Prostate gland (tissue), 2 donors: ENCODE data around the gene DKKL1. TPM values are rescaled to one million over a fixed set of nuclear protein-coding genes. Genes with fewer than 3 reads are reported as not detected.

Source experiments
- DNase-seq: peaks from one replicate; pipeline ENCODE4 v3.0.0-alpha.2; 2019; ENCODE audit warnings: low spot score
- H3K27ac ChIP-seq, 2 donors: fragments of 200-600 bp; sonication (generic); 2 replicates each; pipeline ENCODE4 v1.5.1; 2017 to 2019
- H3K27me3 ChIP-seq: fragments of 200-600 bp; sonication (generic); replicated peaks from 2 replicates; pipeline ENCODE4 v1.5.1; 2019; ENCODE audit not compliant: insufficient read depth
- H3K36me3 ChIP-seq, 2 donors: fragments of 200-600 bp; sonication (generic); 1 replicate in 1 of 2; 2 replicates in 1 of 2; pipeline versions ENCODE4 v1.5.1 to v1.8.1; 2017 to 2019
- H3K4me1 ChIP-seq: fragments of 200-600 bp; sonication (generic); replicated peaks from 2 replicates; pipeline ENCODE4 v1.5.1; 2019
- H3K4me3 ChIP-seq, 2 donors: fragments of 200-600 bp; sonication (generic); 2 replicates each; pipeline ENCODE4 v1.5.1; 2017 to 2019
- H3K9me3 ChIP-seq: fragments of 200-600 bp; sonication (generic); 2 replicates; pipeline ENCODE4 v1.5.1; 2017
- POLR2A ChIP-seq: fragments of 450-650 bp; IDR thresholded peaks from one replicate; pipeline ENCODE4 v1.6.1; 2016; ENCODE audit warnings: antibody characterized with exemption, mild to moderate bottlenecking
- POLR2AphosphoS5 ChIP-seq: sonication (generic); formaldehyde crosslinking; IDR thresholded peaks from one replicate; pipeline ENCODE4 v1.6.1; 2017; ENCODE audit warnings: antibody characterized with exemption
- whole genome bisulfite sequencing: methylation state at CpG from one replicate; pipeline ENCODE4 v1.1.5; 2018; 5-methylcytosine and 5-hydroxymethylcytosine counted together
- intact Hi-C: fragments of 100-400 bp; cut with DNase I; formaldehyde crosslinking; loops from one replicate; pipeline ENCODE4 v1.14.2; 2022
- total RNA-seq, 2 donors: library from RNA; depleted of rRNA; stranded (reverse); fragments of >200 nt; gene quantifications; one replicate each; pipeline ENCODE4 v1.1.0, GENCODE V29; 2016
- TF ChIP-seq, protein P1 (sequence below), 4 experiments: fragments of 200-600 bp in 2 of 4; fragments of 450-650 bp in 2 of 4; sonication (generic) in 2 of 4; IDR thresholded peaks; 1 replicate in 3 of 4; 2 replicates in 1 of 4; pipeline ENCODE4 v1.5.1; 2016 to 2019; ENCODE audit warnings: antibody characterized with exemption in 4 of 4, mild to moderate bottlenecking in 2 of 4, moderate library complexity in 2 of 4

Gene DKKL1
- total RNA-seq, 2 donors from 2014 or later, result 1.0 to 17.8 TPM

DNA sequence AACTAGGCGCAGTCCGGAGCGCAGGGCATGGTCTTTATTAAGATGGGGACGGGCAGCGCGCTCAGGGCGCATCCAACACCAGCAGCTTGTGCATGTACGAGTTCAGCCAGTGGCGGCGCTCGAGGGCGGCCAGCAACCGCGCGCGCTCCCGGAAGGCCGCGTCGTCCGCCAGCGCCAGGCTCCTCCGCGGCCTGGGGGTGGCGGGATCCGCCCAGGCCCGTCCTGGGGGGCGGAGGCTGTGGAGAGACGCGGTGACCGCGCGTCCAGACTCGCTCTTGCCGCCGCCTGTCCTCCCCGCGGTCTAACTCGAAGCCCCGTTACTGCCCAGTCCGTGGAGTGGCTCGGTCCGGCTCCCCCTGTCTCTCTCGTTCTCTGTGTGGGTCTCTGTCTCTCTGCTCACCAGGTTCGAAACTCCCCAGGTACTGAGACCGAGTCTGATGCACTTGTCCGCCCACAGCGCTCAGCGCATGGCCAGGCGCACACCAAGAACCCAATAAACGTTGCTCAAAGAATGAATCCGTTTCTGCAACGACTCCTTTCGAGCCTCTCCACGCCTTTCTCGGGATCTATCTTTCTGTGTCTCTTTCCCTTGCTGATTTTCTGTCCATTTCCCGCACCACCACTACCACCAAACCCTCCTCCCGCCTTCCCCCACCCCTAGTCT lies 58.9 kb downstream of the DKKL1 start:
- no peak for DNase-seq
- H3K9me3 ChIP-seq, result no peaks in the 10 kb centered on the region
- no peak overlapping the region for H3K4me3 ChIP-seq
- TF ChIP-seq, protein P1, sequence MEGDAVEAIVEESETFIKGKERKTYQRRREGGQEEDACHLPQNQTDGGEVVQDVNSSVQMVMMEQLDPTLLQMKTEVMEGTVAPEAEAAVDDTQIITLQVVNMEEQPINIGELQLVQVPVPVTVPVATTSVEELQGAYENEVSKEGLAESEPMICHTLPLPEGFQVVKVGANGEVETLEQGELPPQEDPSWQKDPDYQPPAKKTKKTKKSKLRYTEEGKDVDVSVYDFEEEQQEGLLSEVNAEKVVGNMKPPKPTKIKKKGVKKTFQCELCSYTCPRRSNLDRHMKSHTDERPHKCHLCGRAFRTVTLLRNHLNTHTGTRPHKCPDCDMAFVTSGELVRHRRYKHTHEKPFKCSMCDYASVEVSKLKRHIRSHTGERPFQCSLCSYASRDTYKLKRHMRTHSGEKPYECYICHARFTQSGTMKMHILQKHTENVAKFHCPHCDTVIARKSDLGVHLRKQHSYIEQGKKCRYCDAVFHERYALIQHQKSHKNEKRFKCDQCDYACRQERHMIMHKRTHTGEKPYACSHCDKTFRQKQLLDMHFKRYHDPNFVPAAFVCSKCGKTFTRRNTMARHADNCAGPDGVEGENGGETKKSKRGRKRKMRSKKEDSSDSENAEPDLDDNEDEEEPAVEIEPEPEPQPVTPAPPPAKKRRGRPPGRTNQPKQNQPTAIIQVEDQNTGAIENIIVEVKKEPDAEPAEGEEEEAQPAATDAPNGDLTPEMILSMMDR (IDR thresholded peaks at IDR 0.05), result no peak
- TF ChIP-seq POLR2A, result no peak
- TF ChIP-seq POLR2AphosphoS5, result no peak
- no peaks in the 10 kb centered on the region for H3K36me3 ChIP-seq
- intact Hi-C loops, result no loop called here
- peaks cover 55% of the 10 kb centered on the region for H3K27me3 ChIP-seq
- WGBS, result 3% methylated on average over 29 of the region's 58 CpGs
- H3K27ac ChIP-seq, result no peak overlapping the region
- peaks cover 5% of the 10 kb centered on the region for H3K4me1 ChIP-seq

GRCh38 chr19:49423071-49423984 lies 59.7 kb downstream of the DKKL1 start, which contains the start of gene PTH2:
Gene PTH2 (minus strand): TSS chr19:49423441. CDS start chr19:49423339, 102 bp downstream.
- intact Hi-C loops, result no loop called here
- 6% methylated on average over 40 of the region's 42 CpGs for WGBS
- DNase-seq, result no peak
- no peak within 1 kb of the TSS for H3K27ac ChIP-seq
- no peaks in the 10 kb centered on the region for H3K36me3 ChIP-seq
- no peaks in the 10 kb centered on the region for H3K9me3 ChIP-seq
- no peak for TF ChIP-seq POLR2AphosphoS5
- TF ChIP-seq, protein P1 (IDR thresholded peaks at IDR 0.05), result no peak
- peaks cover 5% of the 10 kb centered on the region for H3K4me1 ChIP-seq
- H3K27me3 ChIP-seq, result peaks cover 63% of the 10 kb centered on the region
- no peak within 1 kb of the TSS for H3K4me3 ChIP-seq

GRCh38 chr19:49423985-49424303 lies 60.3 kb downstream of the DKKL1 start:
- DNase-seq, result no peak
- H3K36me3 ChIP-seq, result no peaks in the 10 kb centered on the region
- H3K27ac ChIP-seq, result no peak overlapping the region
- WGBS, result 12% methylated on average over 3 of the region's 3 CpGs
- peaks cover 68% of the 10 kb centered on the region for H3K27me3 ChIP-seq
- no peak for TF ChIP-seq POLR2A
- no peak for TF ChIP-seq POLR2AphosphoS5
- TF ChIP-seq, protein P1 (IDR thresholded peaks at IDR 0.05), result no peak
- peaks cover 5% of the 10 kb centered on the region for H3K4me1 ChIP-seq
- H3K9me3 ChIP-seq, result no peaks in the 10 kb centered on the region
- H3K4me3 ChIP-seq, result no peak overlapping the region
- intact Hi-C loops, result no loop called here

Other genes with a start within 250 kb of the DKKL1 start
- 10 to 100 TPM; 31.2 to 64.3 TPM for gene LIN7B, start 249.5 kb upstream of the DKKL1 start, total RNA-seq
- 10 to 100 TPM in 1 of 2 donors, 1 to 10 TPM in 1; 2.2 to 11.1 TPM for gene C19orf73, start 244.7 kb upstream of the DKKL1 start, total RNA-seq
- gene PPFIA3, start 244.3 kb upstream of the DKKL1 start, total RNA-seq, result 10 to 100 TPM; 12.3 to 18.2 TPM
- 1 to 10 TPM; 3.8 to 6.7 TPM for gene HRC, start 208.5 kb upstream of the DKKL1 start, total RNA-seq
- 100 to 1,000 TPM in 1 of 2 donors, 10 to 100 TPM in 1; 99.0 to 126 TPM for gene TRPM4, start 206.1 kb upstream of the DKKL1 start, total RNA-seq
- gene SLC6A16, start 38.7 kb upstream of the DKKL1 start, total RNA-seq, result 1 to 10 TPM in 1 of 2 donors, under 1 TPM in 1; 0.59 to 4.3 TPM
- 10 to 100 TPM in 1 of 2 donors, 1 to 10 TPM in 1; 9.5 to 21.4 TPM for gene CD37, start 28.5 kb upstream of the DKKL1 start, total RNA-seq
- gene TEAD2, start 1.5 kb upstream of the DKKL1 start, total RNA-seq, result 10 to 100 TPM; 17.0 to 28.0 TPM
- 10 to 100 TPM in 1 of 2 donors, not detected in 1; 13.1 TPM for gene KASH5, start 24.4 kb downstream of the DKKL1 start, total RNA-seq
- gene PTH2, start 59.6 kb downstream of the DKKL1 start, total RNA-seq, result not detected
- not detected for gene GFY, start 61.5 kb downstream of the DKKL1 start, total RNA-seq
- under 1 TPM; 0.09 to 0.40 TPM for gene SLC17A7, start 77.7 kb downstream of the DKKL1 start, total RNA-seq
- gene PIH1D1, start 87.9 kb downstream of the DKKL1 start, total RNA-seq, result 100 to 1,000 TPM in 1 of 2 donors, 10 to 100 TPM in 1; 93.0 to 123 TPM
- gene ALDH16A1, start 89.3 kb downstream of the DKKL1 start, total RNA-seq, result 10 to 100 TPM; 24.3 to 42.0 TPM
- 10 to 100 TPM in 1 of 2 donors, 1 to 10 TPM in 1; 2.9 to 10.7 TPM for gene FLT3LG, start 110.3 kb downstream of the DKKL1 start, total RNA-seq
- gene RPL13A, start 123.7 kb downstream of the DKKL1 start, total RNA-seq, result 1,000 to 10,000 TPM; 2,414 to 3,956 TPM
- gene RPS11, start 132.6 kb downstream of the DKKL1 start, total RNA-seq, result 1,000 to 10,000 TPM; 4,118 to 4,499 TPM
- 100 to 1,000 TPM; 140 to 153 TPM for gene FCGRT, start 148.8 kb downstream of the DKKL1 start, total RNA-seq
- gene RCN3, start 164.1 kb downstream of the DKKL1 start, total RNA-seq, result 10 to 100 TPM in 1 of 2 donors, 1 to 10 TPM in 1; 2.5 to 14.5 TPM
- 10 to 100 TPM; 62.9 to 91.7 TPM for gene NOSIP, start 216.7 kb downstream of the DKKL1 start, total RNA-seq
- gene PRRG2, start 217.4 kb downstream of the DKKL1 start, total RNA-seq, result 10 to 100 TPM in 1 of 2 donors, 1 to 10 TPM in 1; 8.1 to 22.5 TPM
- 10 to 100 TPM; 24.0 to 41.9 TPM for gene PRR12, start 227.3 kb downstream of the DKKL1 start, total RNA-seq